Measurements from ENCODE around the gene ATRAID.

GRCh38 chr2:27220091-27220490 lies 8.2 kb downstream of the ATRAID start:
- TF ChIP-seq POLR2A (IDR thresholded peaks at IDR 0.05; ENCODE audit: low read depth, low read length) (no peak), TAF1 (IDR thresholded peaks at IDR 0.05; ENCODE audit: borderline replicate concordance, low read depth, low read length) (no peak), POLR2AphosphoS5 (IDR thresholded peaks at IDR 0.05; ENCODE audit: low read depth, low read length) (no peak)
